GM12878 (cell line): ENCODE data around the gene ANO4. TPM values are rescaled to one million over a fixed set of nuclear protein-coding genes. Genes with fewer than 3 reads are reported as not detected.

ENCODE experiments used
- ATF7 ChIP-seq: fragments of 450-650 bp; IDR thresholded peaks from 2 replicates; pipeline ENCODE4 v1.6.1; 2016; ENCODE audit warnings: low read depth, mild to moderate bottlenecking
- BCL11A ChIP-seq: IDR thresholded peaks from 2 replicates; pipeline ENCODE4 v1.6.1; 2011; ENCODE audit warnings: low read depth, low read length
- CUX1 ChIP-seq: IDR thresholded peaks from 2 replicates; pipeline ENCODE4 v1.6.1; 2012; ENCODE audit warnings: improper control_type of control experiment, low read depth, low read length; ENCODE audit not compliant: insufficient replicate concordance
- FOS ChIP-seq: IDR thresholded peaks from 3 replicates; pipeline ENCODE4 v1.6.1; 2011; ENCODE audit warnings: borderline replicate concordance; ENCODE audit not compliant: insufficient read length; ENCODE audit errors: extremely low read depth
- FOXM1 ChIP-seq: IDR thresholded peaks from 2 replicates; pipeline ENCODE4 v1.6.1; 2012; ENCODE audit warnings: low read depth, mild to moderate bottlenecking, inconsistent platforms, low read length, moderate library complexity
- GABPA ChIP-seq: IDR thresholded peaks from 2 replicates; pipeline ENCODE4 v1.6.1; 2014; ENCODE audit warnings: antibody characterized with exemption, low read depth, mild to moderate bottlenecking, inconsistent platforms
- HSF1 ChIP-seq: fragments of 150-350 bp; IDR thresholded peaks from 2 replicates; pipeline ENCODE4 v1.6.1; 2014; ENCODE audit warnings: mild to moderate bottlenecking, low read depth, low read length
- IRF4 ChIP-seq: IDR thresholded peaks from 2 replicates; pipeline ENCODE4 v1.6.1; 2011; ENCODE audit warnings: low read depth, low read length
- MEF2A ChIP-seq: IDR thresholded peaks from 2 replicates; pipeline ENCODE4 v1.6.1; 2011; ENCODE audit warnings: low read depth, mild to moderate bottlenecking, low read length, moderate library complexity; ENCODE audit not compliant: insufficient read depth
- MEF2B ChIP-seq: fragments of 450-650 bp; IDR thresholded peaks from 2 replicates; pipeline ENCODE4 v1.6.1; 2018; ENCODE audit warnings: mild to moderate bottlenecking, moderate library complexity; ENCODE audit not compliant: partially characterized antibody, poor library complexity, severe bottlenecking
- NFXL1 ChIP-seq: fragments of 450-650 bp; IDR thresholded peaks from 2 replicates; pipeline ENCODE4 v1.6.1; 2017; ENCODE audit warnings: antibody characterized with exemption, mild to moderate bottlenecking, borderline replicate concordance
- NR2F1 ChIP-seq: fragments of 450-650 bp; conservative IDR thresholded peaks from 2 replicates; pipeline ENCODE4 v1.6.1; 2017; ENCODE audit warnings: mild to moderate bottlenecking
- POLR2AphosphoS5 ChIP-seq: IDR thresholded peaks from 2 replicates; pipeline ENCODE4 v1.6.1; 2011; ENCODE audit warnings: mild to moderate bottlenecking, low read length, inconsistent platforms
- SREBF2 ChIP-seq: IDR thresholded peaks from 2 replicates; pipeline ENCODE4 v1.6.1; 2012; ENCODE audit warnings: mild to moderate bottlenecking, low read length
- SRF ChIP-seq, 2 experiments: IDR thresholded peaks; 2 replicates each; pipeline ENCODE4 v1.6.1; 2011; ENCODE audit warnings: low read depth in 2 of 2, low read length in 2 of 2, mild to moderate bottlenecking in 1 of 2, moderate library complexity in 1 of 2
- STAT1 ChIP-seq: fragments of 450-650 bp; conservative IDR thresholded peaks from 2 replicates; pipeline ENCODE4 v1.6.1; 2014; ENCODE audit warnings: antibody characterized with exemption, mild to moderate bottlenecking
- TARDBP ChIP-seq: IDR thresholded peaks from 2 replicates; pipeline ENCODE4 v1.6.1; 2016; ENCODE audit warnings: borderline replicate concordance
- ZNF622 ChIP-seq: fragments of 450-650 bp; IDR thresholded peaks from 2 replicates; pipeline ENCODE4 v1.6.1; 2017; ENCODE audit warnings: mild to moderate bottlenecking, inconsistent platforms
- polyA plus RNA-seq, 11 experiments: library from polyadenylated mRNA; depleted of rRNA in 4 of 11; unstranded in 6 of 11; stranded (reverse) in 5 of 11; fragments of >200 nt; fragmentation: Nextera tagmentation in 4 of 11; fragmentation: Illumina TruSeq in 1 of 11; extraction: Ambion mirVana in 4 of 11; extraction: Trizol in 1 of 11; gene quantifications; 1 replicate in 1 of 11; 2 replicates in 10 of 11; pipeline versions ENCODE4 v1.2.1 to v1.2.3, GENCODE V29; 2011 to 2016; ENCODE audit warnings: inconsistent platforms in 2 of 11, missing spikeins in 2 of 11, low read depth in 1 of 11
- total RNA-seq, 4 experiments: library from RNA; depleted of rRNA in 3 of 4; stranded (reverse); fragments of >200 nt in 3 of 4; fragmentation: Illumina TruSeq in 1 of 4; extraction: Trizol in 1 of 4; gene quantifications; 2 replicates each; pipeline versions ENCODE4 v1.2.1 to v1.2.3, GENCODE V29; 2013 to 2021
- TF ChIP-seq, protein P1 (sequence below): IDR thresholded peaks from 2 replicates; pipeline ENCODE4 v1.6.1; 2011; ENCODE audit warnings: borderline replicate concordance, low read depth, mild to moderate bottlenecking, moderate library complexity, low read length; ENCODE audit not compliant: insufficient read depth, poor library complexity, severe bottlenecking
- TF ChIP-seq, protein P2 (sequence below): fragments of 450-650 bp; IDR thresholded peaks from 2 replicates; pipeline ENCODE4 v1.6.1; 2017; ENCODE audit warnings: low read depth, mild to moderate bottlenecking, moderate library complexity

Gene ANO4
- total and polyA plus RNA-seq, 10 of the 15 experiments (the other 5 are each of a cell fraction or from before 2014, with no cell fraction given): not detected

DNA sequence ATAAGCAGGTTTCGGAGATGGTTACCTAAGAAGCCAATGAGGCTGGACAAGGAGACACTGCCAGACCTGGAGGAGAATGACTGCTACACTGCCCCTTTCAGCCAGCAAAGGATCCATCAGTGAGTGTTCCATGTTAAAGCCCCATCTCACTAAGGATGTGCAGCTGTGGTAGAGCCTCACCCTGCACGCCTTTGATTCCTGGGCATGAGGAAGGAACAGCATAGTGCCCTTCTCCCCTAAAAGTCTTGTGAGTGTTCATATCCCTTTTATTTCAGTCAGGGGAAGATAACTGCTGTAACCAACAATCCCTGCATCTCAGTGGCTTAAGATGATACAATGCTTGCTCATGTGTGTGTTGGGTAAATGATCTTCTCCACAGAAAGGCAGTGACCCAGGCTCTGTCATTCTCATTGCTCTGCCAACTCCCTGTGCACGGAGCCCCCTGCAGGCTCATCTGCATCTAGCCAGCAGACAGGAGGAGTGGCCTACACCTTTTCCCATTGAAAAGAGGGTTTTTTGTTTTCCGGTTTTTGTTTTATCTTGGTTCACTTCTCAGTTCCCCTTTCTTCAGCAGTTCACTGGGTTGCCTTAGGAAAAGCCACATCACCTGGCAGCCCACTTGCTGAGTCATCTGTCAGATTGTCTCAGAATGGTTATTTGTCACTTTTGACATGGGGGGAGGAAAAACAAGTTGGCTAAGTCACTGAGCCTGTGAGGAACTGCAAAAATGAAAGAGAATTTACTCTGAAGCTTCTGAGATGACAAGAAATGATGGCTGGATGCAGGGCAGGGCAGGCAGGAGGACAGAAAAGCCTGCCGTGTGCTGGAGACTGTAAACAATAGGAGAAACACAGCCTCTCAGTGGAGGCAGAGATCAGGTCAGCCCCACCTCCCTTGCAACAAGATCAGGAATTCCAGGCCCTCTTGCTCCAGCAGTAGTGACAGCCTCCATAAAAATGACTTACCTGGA, 193.3 kb downstream of the ANO4 start (continued):
- TF ChIP-seq, protein P1, sequence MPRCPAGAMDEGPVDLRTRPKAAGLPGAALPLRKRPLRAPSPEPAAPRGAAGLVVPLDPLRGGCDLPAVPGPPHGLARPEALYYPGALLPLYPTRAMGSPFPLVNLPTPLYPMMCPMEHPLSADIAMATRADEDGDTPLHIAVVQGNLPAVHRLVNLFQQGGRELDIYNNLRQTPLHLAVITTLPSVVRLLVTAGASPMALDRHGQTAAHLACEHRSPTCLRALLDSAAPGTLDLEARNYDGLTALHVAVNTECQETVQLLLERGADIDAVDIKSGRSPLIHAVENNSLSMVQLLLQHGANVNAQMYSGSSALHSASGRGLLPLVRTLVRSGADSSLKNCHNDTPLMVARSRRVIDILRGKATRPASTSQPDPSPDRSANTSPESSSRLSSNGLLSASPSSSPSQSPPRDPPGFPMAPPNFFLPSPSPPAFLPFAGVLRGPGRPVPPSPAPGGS: peak; percentile 78
- no peak for TF ChIP-seq NR2F1
- TF ChIP-seq CUX1: no peak
- peak; percentile 93 for TF ChIP-seq FOXM1
- TF ChIP-seq, protein P2, sequence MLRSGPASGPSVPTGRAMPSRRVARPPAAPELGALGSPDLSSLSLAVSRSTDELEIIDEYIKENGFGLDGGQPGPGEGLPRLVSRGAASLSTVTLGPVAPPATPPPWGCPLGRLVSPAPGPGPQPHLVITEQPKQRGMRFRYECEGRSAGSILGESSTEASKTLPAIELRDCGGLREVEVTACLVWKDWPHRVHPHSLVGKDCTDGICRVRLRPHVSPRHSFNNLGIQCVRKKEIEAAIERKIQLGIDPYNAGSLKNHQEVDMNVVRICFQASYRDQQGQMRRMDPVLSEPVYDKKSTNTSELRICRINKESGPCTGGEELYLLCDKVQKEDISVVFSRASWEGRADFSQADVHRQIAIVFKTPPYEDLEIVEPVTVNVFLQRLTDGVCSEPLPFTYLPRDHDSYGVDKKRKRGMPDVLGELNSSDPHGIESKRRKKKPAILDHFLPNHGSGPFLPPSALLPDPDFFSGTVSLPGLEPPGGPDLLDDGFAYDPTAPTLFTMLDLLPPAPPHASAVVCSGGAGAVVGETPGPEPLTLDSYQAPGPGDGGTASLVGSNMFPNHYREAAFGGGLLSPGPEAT: peak; percentile 86
- TF ChIP-seq GABPA: peak; percentile 65
- TF ChIP-seq MEF2A: peak; percentile 87
- peak; percentile 81 for TF ChIP-seq IRF4
- TF ChIP-seq SREBF2: no peak
- no peak for TF ChIP-seq ZNF622
- TF ChIP-seq STAT1: no peak
- peak; percentile 22 for TF ChIP-seq MEF2B
- TF ChIP-seq SRF (IDR thresholded peaks at IDR 0.05; ENCODE audit: low read depth in 2 of 2, low read length in 2 of 2): peak in 1 of 2 experiments; percentile 25; a peak in 1 of 4 replicates
- peak; percentile 80 for TF ChIP-seq ATF7
- TF ChIP-seq FOS: no peak
- TF ChIP-seq HSF1: no peak
- TF ChIP-seq POLR2AphosphoS5: no peak
- TF ChIP-seq TARDBP: no peak
- no peak for TF ChIP-seq NFXL1
- peak; percentile 93 for TF ChIP-seq BCL11A
